Neural cell (in vitro differentiated cells): ENCODE measurements around the gene CPNE4. TPM values are rescaled to one million over a fixed set of nuclear protein-coding genes. Genes with fewer than 3 reads are reported as not detected.

ENCODE experiments used
- H2AFZ ChIP-seq: fragments of 200-600, 300-800 bp; sonication (generic), shearing (Covaris generic); 2 replicates; pipeline ENCODE4 v1.6.0; 2014; ENCODE audit warnings: low read depth, mild to moderate bottlenecking, antibody characterized with exemption, low read length, moderate library complexity
- H3F3A ChIP-seq: fragments of 200-600 bp; shearing (Covaris generic); 2 replicates; pipeline ENCODE4 v1.6.1; 2016; ENCODE audit warnings: mild to moderate bottlenecking, moderate library complexity, mixed read lengths, antibody characterized with exemption, low read length; ENCODE audit not compliant: insufficient read depth, poor library complexity, severe bottlenecking
- H3K27ac ChIP-seq: fragments of 200-600, 300-800 bp; sonication (generic), shearing (Covaris generic); 2 replicates; pipeline ENCODE4 v1.5.1; 2014; ENCODE audit warnings: mild to moderate bottlenecking, low read length, moderate library complexity
- H3K27me3 ChIP-seq: fragments of 300-800, 200-600 bp; sonication (generic), shearing (Covaris generic); 2 replicates; pipeline ENCODE4 v1.6.0; 2014; ENCODE audit warnings: mild to moderate bottlenecking, low read depth, low read length, moderate library complexity; ENCODE audit not compliant: insufficient read depth
- H3K36me3 ChIP-seq: fragments of 300-800, 200-600 bp; sonication (generic), shearing (Covaris generic); 2 replicates; pipeline ENCODE4 v1.5.1; 2014; ENCODE audit warnings: mild to moderate bottlenecking, antibody characterized with exemption, low read length, moderate library complexity; ENCODE audit not compliant: insufficient read depth
- H3K4me2 ChIP-seq: fragments of 300-800, 200-600 bp; sonication (generic), shearing (Covaris generic); 2 replicates; pipeline ENCODE4 v1.6.0; 2014; ENCODE audit warnings: mild to moderate bottlenecking, low read length
- H3K4me3 ChIP-seq: fragments of 300-800, 200-600 bp; sonication (generic), shearing (Covaris generic); 2 replicates; pipeline ENCODE4 v1.5.1; 2014; ENCODE audit warnings: mild to moderate bottlenecking, low read length, moderate library complexity
- H3K79me2 ChIP-seq: fragments of 200-600 bp; shearing (Covaris generic); replicated peaks from 2 replicates; pipeline ENCODE4 v1.6.0; 2014; ENCODE audit warnings: mild to moderate bottlenecking, low read length, moderate library complexity; ENCODE audit not compliant: insufficient read depth
- H3K9ac ChIP-seq: fragments of 300-800, 200-600 bp; sonication (generic), shearing (Covaris generic); 2 replicates; pipeline ENCODE4 v1.6.1; 2016; ENCODE audit warnings: mild to moderate bottlenecking, low read length, mixed read lengths
- H3K9me2 ChIP-seq: fragments of 200-600 bp; shearing (Covaris generic); 2 replicates; pipeline ENCODE4 v1.6.1; 2016; ENCODE audit warnings: mild to moderate bottlenecking, low read length, mixed read lengths; ENCODE audit not compliant: insufficient read depth
- H3K9me3 ChIP-seq: fragments of 200-600, 300-800 bp; sonication (generic), shearing (Covaris generic); 2 replicates; pipeline ENCODE4 v1.6.1; 2016; ENCODE audit warnings: mild to moderate bottlenecking, mixed run types, low read length, moderate library complexity, mixed read lengths
- H4K20me1 ChIP-seq: fragments of 200-600 bp; shearing (Covaris generic); 2 replicates; pipeline ENCODE4 v1.6.1; 2016; ENCODE audit warnings: mild to moderate bottlenecking, mixed run types; ENCODE audit not compliant: insufficient read depth
- CTCF ChIP-seq: fragments of 450-650 bp; IDR thresholded peaks from 2 replicates; pipeline ENCODE4 v1.5.1; 2014; ENCODE audit warnings: antibody characterized with exemption, mild to moderate bottlenecking, moderate library complexity; ENCODE audit not compliant: poor library complexity, severe bottlenecking
- EP300 ChIP-seq: fragments of 450-650 bp; conservative IDR thresholded peaks from 2 replicates; pipeline ENCODE4 v1.6.1; 2014; ENCODE audit warnings: antibody characterized with exemption, mild to moderate bottlenecking, moderate library complexity; ENCODE audit not compliant: poor library complexity, severe bottlenecking
- EZH2 ChIP-seq: fragments of 200-600, 300-800 bp; shearing (Covaris generic), sonication (generic); IDR thresholded peaks from 2 replicates; pipeline ENCODE4 v1.6.1; 2014; ENCODE audit warnings: antibody characterized with exemption, low read length, borderline replicate concordance, mild to moderate bottlenecking; ENCODE audit not compliant: insufficient read depth, poor library complexity, severe bottlenecking
- MXI1 ChIP-seq: fragments of 450-650 bp; conservative IDR thresholded peaks from 2 replicates; pipeline ENCODE4 v1.6.1; 2014; ENCODE audit warnings: antibody characterized with exemption, mild to moderate bottlenecking; ENCODE audit not compliant: poor library complexity, severe bottlenecking
- POLR2AphosphoS5 ChIP-seq: IDR thresholded peaks from 2 replicates; pipeline ENCODE4 v1.6.1; 2012
- RAD21 ChIP-seq: fragments of 450-650 bp; conservative IDR thresholded peaks from 2 replicates; pipeline ENCODE4 v1.6.1; 2014; ENCODE audit warnings: antibody characterized with exemption, mild to moderate bottlenecking, moderate library complexity
- REST ChIP-seq: IDR thresholded peaks from 2 replicates; pipeline ENCODE4 v1.6.1; 2012; ENCODE audit warnings: borderline replicate concordance
- SMC3 ChIP-seq: fragments of 450-650 bp; conservative IDR thresholded peaks from 2 replicates; pipeline ENCODE4 v1.6.1; 2014; ENCODE audit warnings: antibody characterized with exemption, mild to moderate bottlenecking, moderate library complexity; ENCODE audit not compliant: poor library complexity
- TAF1 ChIP-seq: IDR thresholded peaks from 2 replicates; pipeline ENCODE4 v1.6.1; 2012; ENCODE audit warnings: low read depth
- polyA minus RNA-seq: library from RNA; depleted of rRNA, polyadenylated mRNA; stranded (reverse); fragments of >200 nt; gene quantifications from 2 replicates; pipeline ENCODE4 v1.2.3, GENCODE V29; 2014
- polyA plus RNA-seq: library from polyadenylated mRNA; depleted of rRNA; stranded (reverse); fragments of >200 nt; gene quantifications from 2 replicates; pipeline ENCODE4 v1.2.3, GENCODE V29; 2014

The CPNE4 gene
- 0.12 and 0.59 TPM in 2 replicates for polyA plus RNA-seq
- 0.97 and 1.0 TPM in 2 replicates for polyA minus RNA-seq

- H3K4me2 ChIP-seq, result peak within 1 kb of the TSS; percentile 79
- no peaks in the 10 kb centered on the region for H3K79me2 ChIP-seq
- no peaks in the 10 kb centered on the region for H4K20me1 ChIP-seq
- peak within 1 kb of the TSS; percentile 37 for H3K9ac ChIP-seq
- H3K27ac ChIP-seq, result no peak within 1 kb of the TSS
- H3K9me2 ChIP-seq, result no peaks in the 10 kb centered on the region
- no peaks in the 10 kb centered on the region for H3K9me3 ChIP-seq
- H3F3A ChIP-seq, result no peaks in the 10 kb centered on the region
- TF ChIP-seq MXI1, result peak; percentile 40
- TF ChIP-seq SMC3, result peak; percentile 87
- no peak for TF ChIP-seq TAF1
- peak; percentile 92 for TF ChIP-seq CTCF
- TF ChIP-seq REST, result peak; percentile 90
- TF ChIP-seq RAD21, result peak; percentile 78
- TF ChIP-seq EZH2, result no peak
- no peak for TF ChIP-seq EP300
- no peak for TF ChIP-seq POLR2AphosphoS5
- no peaks in the 10 kb centered on the region for H3K36me3 ChIP-seq
- peak within 1 kb of the TSS; percentile 30 for H2AFZ ChIP-seq
- H3K27me3 ChIP-seq, result peaks cover 62% of the 10 kb centered on the region
- H3K4me3 ChIP-seq, result peak within 1 kb of the TSS; percentile 72
These were observed at the start of gene CPNE4 for GRCh38 chr3:132034486-132035464. Gene CPNE4 (minus strand): TSS chr3:132035014.

GRCh38 chr3:132083583-132084279 is 48.9 kb upstream of the CPNE4 start:
- H3K36me3 ChIP-seq, result no peaks in the 10 kb centered on the region
- H3K9me3 ChIP-seq, result no peaks in the 10 kb centered on the region
- TF ChIP-seq TAF1 (no peak), EZH2 (no peak), RAD21 (no peak), POLR2AphosphoS5 (no peak)
- no peaks in the 10 kb centered on the region for H3K9me2 ChIP-seq
- no peak overlapping the region for H2AFZ ChIP-seq
- no peaks in the 10 kb centered on the region for H3K79me2 ChIP-seq
- H3K9ac ChIP-seq, result no peak overlapping the region
- no peaks in the 10 kb centered on the region for H3K27me3 ChIP-seq
- H3F3A ChIP-seq, result no peaks in the 10 kb centered on the region
- no peak overlapping the region for H3K4me2 ChIP-seq
- no peaks in the 10 kb centered on the region for H4K20me1 ChIP-seq
- no peak overlapping the region for H3K4me3 ChIP-seq
- no peak overlapping the region for H3K27ac ChIP-seq
